ENCODE measurements around the gene CEBPG.

Gene CEBPG

DNA sequence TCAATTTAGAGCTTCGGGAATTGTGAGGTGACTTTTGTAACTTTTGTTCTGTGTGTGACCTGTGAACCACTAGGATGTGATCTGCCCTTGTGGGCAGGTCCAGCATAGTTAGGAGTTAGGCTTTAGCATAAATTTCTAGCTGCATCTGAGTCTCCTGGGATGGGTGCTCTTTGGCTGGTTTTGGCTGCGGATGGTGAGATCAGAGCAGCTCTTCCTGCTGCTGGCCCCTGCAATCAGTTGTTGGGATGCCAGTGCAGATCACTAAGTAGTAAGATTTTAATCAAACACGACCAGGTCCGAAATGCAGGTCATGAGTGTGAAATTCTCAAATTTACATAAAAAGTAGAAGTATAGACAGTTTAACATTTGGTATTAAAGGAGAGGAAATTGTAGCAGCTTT lies 8.5 kb downstream of the CEBPG start:
- no peak for DNase-seq (ENCODE audit: low read depth in 2 of 2, low spot score in 1 of 2)

DNA sequence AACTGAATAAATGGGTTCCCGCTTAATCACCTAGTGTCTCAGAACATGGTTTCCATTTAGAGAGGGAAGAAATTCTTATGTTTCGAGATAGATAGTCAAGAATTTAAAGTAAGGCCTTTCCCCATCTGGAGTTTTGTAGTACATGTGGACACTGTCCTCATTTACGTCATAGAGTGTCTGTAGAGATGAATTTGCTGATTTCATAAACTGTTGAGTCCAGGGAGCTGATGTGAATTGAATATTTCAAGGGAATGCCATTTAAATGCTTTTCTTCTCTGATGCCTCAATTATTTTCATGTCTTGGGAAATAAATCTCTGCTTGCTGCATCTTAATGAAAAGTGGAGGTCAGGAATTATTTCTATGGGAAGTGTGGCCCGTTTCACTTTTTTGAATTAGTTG lies 9.5 kb downstream of the CEBPG start:
- no peak for DNase-seq (ENCODE audit: low read depth in 2 of 2, low spot score in 1 of 2)

DNA sequence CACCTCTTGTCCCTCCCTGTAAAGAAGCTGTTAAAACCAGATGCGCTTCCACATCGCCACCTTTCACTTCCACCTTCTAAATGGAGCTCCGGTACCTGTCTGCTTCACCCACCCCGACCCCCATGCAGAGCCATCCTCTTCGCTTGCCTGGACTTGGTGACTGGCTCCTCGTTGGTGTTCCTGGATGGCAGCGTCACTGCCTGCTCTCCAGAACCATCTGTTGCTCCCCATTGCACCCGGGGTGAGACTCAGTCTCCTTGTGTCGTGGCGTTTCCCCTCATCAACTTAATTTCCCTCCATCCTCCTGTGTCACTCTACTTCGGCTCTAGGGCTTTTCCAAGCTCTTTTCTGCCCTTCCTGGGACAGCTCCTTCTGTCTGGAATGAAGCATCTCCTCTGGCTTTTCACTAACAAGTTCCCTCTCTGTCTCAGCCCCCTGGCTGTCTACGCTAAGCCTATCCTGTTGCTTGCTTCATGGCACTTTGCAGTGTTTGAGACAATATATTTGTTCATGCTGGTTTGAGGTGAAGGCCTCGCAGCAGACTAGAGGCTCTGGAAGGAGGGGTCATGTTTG lies 10.3 kb downstream of the CEBPG start:
- no peak for DNase-seq (ENCODE audit: low read depth in 2 of 2, low spot score in 1 of 2)

DNA sequence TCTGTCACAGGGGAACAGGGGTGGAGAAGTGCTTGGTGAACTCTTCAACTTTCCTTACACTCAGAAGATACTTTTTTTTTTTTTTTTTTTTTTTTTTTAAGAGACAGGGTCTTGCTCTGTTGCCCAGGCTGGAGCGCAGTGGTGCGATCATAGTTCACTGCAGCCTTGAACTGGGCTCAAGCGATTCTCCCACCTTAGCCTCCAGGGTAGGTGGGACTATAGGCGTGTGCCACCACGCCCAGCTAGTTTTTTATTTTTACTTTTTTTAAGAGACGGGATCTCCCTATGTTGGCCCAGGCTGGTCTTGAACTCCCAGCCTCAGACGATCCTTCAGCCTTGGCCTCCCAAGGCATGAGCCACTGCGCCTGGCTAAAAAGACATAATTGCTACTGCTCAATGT lies 11.5 kb downstream of the CEBPG start:
- no peak for DNase-seq (ENCODE audit: low read depth in 2 of 2, low spot score in 1 of 2)

DNA sequence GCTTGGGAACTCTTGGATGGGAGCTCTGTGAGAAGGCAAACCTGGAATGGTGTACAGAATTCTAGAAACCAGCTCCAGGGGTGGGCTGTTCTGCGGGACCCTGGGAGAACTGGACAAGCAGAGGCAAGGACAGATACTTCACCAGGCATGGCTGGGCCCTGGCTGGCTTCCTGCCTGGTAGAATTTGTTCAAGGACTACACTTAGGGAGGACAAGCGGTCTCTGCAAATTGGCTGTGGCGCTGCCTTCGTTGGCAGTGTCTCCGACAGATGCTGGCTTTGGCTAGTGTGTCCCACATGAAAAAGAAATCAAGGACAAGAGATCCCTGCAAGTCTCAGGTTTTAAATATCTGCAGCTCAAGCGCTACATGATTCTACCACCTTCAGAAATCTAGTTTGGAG lies 12.4 kb downstream of the CEBPG start:
- DNase-seq (ENCODE audit: low read depth in 2 of 2, low spot score in 1 of 2) = no peak

DNA sequence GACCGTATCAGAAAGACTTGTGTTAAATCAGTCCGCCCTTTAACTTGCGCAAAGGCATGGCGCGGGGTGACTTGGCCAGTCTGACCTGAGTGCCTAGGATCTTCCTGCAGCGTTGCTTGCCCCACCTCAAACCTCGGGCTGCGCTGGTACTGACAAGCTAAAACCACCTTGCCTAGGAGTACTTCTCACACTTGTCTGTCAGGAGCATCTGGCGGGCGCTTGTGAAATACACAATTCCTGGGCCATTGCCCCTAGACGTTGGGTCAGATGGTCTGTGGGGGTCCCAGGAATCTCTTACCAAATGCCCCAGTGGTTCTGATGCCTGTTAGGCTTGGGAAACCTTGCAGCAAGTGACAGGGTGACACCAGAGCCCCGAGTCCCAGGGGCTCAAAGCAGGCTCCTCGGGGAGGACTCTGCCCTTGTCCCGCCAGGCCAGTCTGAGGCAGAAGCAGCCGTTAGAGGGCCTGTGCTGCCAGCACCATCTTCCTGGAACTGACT lies 12.9 kb downstream of the CEBPG start:
- DNase-seq (ENCODE audit: low read depth in 2 of 2, low spot score in 1 of 2) = no peak

DNA sequence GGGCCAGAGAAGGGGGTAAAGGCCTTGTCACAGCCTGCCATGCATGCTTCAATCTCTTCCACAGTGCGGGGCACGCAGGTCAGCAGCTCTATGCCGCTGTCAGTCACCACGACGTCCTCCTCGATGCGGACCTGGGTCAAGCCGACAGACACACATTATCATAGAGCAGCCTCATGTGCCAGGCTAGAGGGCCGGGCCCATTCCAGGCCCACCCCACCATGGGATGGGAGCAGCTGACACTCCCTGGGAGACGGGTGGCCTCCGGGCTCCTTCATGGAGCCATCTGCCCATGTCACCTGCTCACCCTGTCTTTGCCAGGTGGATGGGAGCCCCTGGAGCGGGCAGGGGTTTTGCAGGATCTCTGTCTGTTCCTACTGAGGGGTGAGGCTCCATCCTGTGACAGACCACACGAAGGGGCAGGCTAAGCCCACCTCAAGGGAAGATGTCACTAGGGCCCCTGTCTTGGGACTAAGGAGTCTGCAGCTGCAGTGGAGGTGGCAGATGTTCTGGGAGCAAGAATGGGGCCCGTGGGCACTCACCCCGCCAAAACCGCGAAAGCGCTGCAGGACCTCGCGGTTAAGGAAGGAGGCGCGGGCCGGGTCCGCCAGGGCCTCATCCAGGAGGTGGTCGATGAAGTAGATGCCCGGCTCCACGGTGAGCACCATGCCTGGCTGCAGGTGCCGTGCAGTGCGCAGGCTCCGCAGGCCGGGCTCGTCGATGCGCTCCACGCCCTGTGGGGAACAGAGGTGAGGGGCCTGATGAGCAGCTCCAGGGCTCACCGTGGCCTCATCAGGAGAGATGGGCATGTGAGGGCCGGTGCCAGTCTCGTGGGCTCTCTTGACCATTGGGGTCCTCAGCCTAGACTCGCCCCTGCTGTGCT lies 14.1 kb downstream of the CEBPG start:
- DNase-seq (ENCODE audit: low read depth in 2 of 2, low spot score in 1 of 2) = no peak

DNA sequence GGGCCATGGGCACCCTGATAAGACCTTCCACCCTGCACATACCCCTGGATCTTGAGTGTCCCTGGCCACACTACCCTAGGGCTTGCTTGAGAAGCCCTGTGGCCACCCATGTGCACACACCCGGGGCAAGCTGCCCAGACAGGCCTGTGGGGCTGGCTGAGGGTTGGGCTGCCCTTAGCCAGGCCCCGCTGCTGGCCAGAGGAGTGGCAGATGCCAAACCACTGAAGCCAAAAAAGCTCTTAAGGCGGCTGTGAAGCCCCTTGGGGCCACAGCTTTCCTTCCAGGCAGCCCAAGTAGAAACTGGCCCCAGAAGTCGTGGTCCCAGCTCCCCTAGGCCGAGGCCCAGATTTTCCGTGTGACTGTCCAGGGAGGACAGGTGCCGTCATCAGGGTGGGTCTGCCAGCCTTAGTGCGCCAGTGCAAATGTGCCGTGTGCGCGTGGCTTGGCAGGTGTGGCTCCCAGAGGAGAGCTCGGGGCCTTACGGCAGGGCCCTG lies 14.8 kb downstream of the CEBPG start:
- DNase-seq (ENCODE audit: low read depth in 2 of 2, low spot score in 1 of 2) = no peak

DNA sequence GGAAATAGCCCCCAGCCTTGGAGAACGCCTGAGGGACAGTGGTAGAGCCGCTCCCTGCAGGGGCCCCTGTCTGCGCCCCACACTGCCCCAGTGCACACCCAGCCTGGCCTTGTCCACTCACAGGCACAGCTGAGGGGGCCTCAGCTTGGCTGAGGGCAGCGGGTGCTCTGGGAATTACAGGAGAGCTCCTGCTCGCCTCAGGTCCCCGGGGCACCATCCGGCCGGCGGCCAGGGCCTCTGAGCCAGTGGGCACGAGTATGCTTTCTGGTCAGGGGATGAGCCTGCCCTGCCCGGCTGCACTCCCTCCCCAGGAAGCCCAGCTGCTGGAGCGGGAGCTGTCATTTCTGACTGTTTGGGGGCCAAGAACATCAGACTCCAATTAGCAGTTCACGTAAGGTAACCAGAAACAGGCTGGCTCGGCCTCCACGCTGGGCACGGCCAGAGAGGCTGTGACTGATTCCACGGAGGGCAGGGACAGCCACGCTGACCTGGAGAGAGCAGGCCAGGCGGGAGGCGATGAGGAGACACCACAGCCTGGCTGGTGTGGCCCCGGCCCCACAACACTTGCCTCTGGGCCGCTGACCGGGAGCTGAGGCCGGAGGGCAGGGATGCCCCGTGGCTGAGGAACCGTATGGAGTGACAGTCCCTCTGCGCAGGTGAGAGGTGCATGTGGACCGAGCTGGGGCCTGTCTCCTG lies 15.4 kb downstream of the CEBPG start:
- no peak for DNase-seq (ENCODE audit: low read depth in 2 of 2, low spot score in 1 of 2)

DNA sequence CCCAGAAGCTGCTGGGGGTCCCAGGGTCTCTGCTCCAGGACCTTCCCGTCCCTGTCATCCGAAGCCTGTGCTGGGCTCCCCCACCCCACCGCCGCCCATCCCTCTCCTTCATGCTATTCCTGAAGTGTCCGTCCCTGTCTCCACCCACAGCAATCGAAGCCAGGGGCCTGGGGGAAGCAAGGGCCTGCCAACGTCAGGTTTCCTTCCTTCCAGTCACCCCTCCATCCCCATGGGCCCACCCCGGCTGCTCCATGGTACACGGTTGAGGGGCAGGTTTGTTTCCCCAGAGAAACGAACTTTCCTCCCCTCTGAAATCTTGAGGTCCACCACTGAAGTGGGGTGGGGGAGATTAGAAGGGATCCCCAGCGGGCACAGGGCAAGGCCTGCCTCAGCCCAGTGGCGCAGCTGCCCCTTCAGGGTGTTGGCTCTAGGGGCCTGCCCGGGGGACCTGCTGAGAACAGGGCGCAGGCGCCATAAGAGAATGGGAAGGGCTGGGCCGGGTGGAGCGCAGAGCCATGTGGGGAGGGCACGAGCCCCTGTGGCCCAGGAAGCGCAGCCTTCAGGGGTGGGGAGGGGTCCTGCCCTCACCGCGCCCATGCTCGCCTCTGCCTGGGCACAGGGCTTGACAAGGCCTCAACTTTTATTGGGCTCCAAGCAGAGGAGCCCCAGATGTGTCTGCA lies 16.1 kb downstream of the CEBPG start:
- DNase-seq (ENCODE audit: low read depth in 2 of 2, low spot score in 1 of 2) = no peak

DNA sequence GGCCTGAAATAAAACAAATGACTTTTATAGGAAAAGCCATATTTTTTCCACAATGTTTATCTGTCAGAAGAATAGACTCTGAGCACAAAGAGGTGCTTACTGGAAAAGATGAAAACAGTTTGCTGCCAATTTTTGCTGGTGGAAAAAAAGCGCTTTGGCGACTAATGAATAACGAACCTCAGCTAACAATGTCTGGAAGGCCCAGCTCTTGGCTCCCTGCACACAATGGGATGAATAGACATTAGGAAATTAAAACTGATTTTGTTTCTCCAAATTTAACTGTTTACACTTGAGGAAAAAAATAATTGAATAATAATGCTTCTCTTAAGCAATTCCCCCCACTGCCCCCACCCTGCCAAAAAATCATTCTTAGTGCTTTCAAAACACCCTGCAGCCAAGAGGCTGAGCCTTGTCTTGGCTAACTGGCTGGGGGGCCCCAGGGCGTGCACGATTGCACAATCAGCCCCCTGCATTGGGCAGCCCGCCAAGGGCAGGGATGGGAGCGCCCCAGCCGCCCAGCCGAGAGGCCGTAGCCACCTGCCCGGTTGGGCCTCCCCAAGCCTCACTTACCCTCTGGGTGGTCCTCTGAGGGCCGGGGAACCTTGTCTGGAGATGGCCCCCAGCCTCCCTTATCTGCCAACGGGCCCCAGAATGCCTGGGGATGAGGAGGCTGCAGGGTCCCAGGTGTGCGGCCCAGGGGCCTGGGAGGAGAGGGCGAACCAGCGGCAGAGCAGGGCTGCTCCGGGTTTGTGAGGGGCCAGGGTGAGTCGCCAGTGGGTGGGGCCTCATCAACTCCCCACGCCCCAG lies 16.8 kb downstream of the CEBPG start:
- DNase-seq (ENCODE audit: low read depth in 2 of 2, low spot score in 1 of 2) = no peak

DNA sequence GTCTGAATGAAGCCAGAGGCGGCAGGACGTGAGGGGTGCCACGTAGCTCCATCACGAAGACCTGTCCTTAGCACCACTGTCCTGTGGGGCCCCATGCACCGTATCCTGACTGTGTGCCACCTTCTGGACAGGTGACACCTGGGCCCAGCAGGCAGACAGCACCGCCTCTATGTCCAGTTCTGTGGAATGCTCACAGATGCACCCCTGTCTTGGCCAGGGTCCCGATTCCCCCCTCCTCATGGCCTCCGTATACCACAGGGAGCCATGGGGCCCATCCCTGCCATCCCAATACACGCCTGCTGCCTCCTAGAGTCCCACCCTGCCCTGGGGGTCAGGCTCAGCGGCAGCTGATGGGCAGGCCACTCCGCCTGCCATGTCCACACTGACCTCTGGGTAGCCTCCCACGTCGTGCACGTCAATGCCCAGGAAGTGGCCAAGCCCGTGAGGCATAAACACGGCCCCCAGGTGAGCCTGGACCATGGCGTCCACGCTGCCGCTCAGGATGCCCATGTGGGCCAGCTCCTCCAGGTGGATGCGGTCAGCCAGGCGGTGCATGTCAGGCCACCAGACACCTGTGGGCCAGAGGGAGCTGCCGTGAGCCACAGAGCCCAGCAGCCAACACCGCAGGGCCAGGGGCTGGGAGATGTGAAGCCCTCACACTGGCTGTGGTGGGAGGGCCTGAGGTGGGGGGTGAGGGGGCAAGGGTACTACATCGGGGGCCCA lies 17.6 kb downstream of the CEBPG start:
- DNase-seq (ENCODE audit: low read depth in 2 of 2, low spot score in 1 of 2) = no peak

DNA sequence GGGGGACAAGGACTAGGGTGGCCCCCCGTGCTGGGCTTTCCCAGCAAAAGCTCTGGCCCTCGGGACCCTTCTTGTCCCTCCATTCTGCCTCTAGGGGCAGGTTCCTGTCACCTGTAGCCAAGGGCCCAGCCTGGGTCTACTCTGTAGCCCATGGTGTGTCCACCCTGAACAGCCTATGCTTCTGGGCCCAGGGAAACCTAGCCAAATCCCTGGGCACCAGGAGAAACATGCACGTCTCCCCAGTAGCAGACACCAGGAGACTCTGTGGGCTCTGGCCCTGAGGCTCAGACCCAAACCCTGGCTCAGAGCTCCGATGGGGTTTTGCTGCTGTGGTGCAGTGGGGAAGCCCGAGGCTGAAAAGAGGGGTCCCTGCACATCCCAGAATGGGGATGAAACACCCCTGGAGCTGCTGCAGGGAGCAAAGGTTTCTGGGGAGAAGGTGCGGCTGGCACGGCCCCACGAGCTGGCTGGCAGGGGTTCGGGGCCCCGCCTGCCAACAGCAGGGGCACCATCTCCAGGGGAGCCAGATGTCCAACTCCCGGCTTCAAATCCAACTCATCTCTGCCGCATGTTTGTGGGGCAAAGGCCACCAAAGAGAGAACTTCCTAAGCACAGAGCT lies 18.2 kb downstream of the CEBPG start:
- DNase-seq (ENCODE audit: low read depth in 2 of 2, low spot score in 1 of 2) = no peak

DNA sequence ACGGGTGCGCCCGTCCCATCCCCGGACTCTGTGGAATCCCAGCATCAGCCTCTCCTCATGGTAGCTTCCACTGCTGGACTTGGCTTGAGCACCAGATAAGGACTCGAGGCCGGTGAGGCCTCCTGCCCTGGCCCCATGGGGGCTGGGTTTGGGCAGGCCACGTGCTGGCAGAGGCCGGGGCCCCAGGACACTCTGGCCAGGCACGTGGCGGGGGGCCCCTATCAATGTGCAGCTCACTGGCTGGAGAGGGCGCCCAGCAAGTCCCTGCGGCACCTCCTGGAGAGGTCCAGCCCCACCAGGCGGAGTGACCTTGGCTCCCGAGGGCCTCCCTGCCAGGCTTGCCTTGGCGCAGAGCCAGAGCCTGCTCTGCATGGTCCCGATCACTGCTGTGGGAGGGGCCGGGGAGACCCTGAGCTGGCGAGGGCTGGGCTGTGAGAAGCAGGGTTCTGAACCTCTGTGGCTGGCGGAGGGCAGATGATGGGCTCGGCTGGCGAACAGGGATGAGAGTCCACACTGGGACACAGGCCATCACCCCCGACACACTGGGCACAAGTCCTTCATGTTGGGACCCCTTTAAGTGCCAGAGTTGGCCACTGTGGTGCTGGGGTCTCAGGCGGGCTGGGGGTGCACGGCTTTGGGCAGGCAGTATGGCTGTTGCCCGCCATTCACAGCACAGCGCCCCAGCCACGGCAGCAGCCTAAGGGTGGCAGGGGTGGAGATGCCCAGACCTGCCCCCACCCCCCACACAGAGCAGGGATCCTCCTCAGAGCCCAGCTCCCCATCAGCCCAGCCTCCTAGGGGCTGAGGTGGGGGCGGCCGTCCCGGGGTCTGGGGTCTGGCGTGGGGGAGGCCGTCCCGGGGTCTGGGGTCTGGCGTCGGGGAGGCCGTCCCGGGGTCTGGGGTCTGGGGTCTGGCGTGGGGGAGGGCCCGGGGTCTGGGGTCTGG lies 19.1 kb downstream of the CEBPG start:
- DNase-seq (ENCODE audit: low read depth in 2 of 2, low spot score in 1 of 2) = no peak

DNA sequence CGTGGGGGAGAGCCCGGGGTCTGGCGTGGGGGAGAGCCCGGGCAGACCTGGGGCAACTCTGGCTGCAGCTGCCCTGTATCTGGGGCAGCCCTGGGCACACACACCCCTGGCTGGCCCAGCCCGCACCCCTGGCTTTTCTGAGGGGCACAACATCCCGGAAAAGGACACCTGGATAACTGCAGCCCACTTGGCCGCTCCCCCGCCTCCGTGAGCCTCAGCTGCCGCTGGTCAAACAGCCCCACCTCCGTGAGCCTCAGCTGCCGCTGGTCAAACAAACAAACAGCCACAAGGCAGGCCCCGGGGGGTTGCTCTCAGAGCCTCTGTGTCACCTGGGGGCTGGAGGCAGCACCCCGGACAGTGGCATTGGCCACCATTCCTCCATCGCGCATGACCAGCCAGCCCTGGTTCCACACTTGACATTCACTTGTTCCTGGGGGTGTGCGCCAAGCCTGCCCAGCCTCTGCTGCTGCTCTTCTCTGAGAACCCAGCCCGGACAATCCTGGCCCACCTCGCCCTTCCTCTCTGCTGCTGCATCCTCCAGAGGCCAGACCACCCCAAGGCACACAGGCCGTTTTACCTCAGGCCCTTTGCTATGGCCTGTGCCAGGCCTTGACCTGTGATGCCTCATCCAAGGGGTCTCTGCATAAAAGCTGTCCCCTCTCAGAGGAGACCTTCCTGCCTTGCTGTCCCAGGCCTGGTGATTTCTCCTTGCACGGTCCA lies 19.9 kb downstream of the CEBPG start:
- no peak for DNase-seq (ENCODE audit: low read depth in 2 of 2, low spot score in 1 of 2)

DNA sequence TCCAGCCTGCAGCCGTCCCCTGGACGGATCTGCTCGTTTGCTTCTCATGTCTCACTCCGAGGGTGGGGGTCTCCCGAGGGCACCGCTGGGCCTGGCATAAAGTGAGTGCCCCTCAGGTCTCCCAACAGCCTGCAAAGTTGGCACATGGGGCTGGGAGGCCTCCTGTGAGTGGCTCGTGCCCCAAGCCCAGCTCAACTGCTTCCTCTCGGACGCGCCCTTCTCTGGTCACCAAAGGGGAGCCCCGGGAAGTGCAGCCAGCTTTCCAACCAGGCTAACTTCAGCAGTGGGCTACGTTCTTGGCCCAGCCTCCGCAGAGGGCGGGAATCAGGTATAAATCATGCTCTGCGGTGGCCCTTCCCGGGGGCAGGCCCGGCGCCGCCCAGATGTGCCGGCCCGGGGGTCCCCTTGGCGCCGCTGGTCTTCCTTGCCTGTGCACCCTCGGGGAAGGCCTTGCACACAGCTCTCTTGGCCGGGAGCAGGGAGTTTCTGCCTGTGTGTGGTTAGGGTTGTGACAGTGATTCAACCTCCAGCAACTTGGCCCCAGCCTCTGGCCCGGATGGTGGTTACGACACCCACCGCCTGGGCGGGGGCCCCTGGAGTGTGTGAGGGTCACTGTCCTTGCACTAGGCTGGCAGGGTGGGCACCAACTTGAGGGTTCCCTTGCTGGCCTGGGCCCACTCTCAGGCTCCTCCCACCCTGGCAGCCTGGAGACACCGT lies 20.7 kb downstream of the CEBPG start:
- DNase-seq (ENCODE audit: low read depth in 2 of 2, low spot score in 1 of 2) = no peak
